Right ventricle myocardium inferior (tissue), 1 donor: ENCODE data around the gene DHX38. TPM values are rescaled to one million over a fixed set of nuclear protein-coding genes. Genes with fewer than 3 reads are reported as not detected.
"Not testable (repeated sequence)": the region's sequence is repeated elsewhere in the genome, so short reads cannot be mapped to it uniquely, and the experiment has no call there.

Source experiments
- ATAC-seq: fragments of 200-7000 bp; cut with Tn5 transposase; one replicate; pipeline ENCODE4 v1.9.1; 2020; ENCODE audit warnings: mild to moderate bottlenecking, moderate library complexity
- DNase-seq: peaks from one replicate; pipeline ENCODE4 v3.0.0; 2021; ENCODE audit errors: missing footprints
- intact Hi-C: fragments of 100-400 bp; cut with DNase I; formaldehyde crosslinking; loops from one replicate; pipeline ENCODE4 v1.11.0; 2022
- long read RNA-seq: library from polyadenylated mRNA; unstranded; transcript quantifications from one replicate; pipeline ENCODE4 v2.0.0, GENCODE V29; 2021
- total RNA-seq: library from RNA; stranded (reverse); fragmentation: NEBNext Ultra II Directional; extraction: Animal tissue kit (Norgen Biotek cat#: 25700); gene quantifications from one replicate; pipeline ENCODE4 v1.2.1, GENCODE V29; 2021
- donor health status: DM: no; HTN: yes; CAD: no; lungs with severe emphysema.

The DHX38 gene
- 40.8 TPM for total RNA-seq
- long read RNA-seq, full-length matches to known transcripts: 14 of 35 reads
- long read RNA-seq, partial matches to known transcripts: 15 of 35 reads
- long read RNA-seq, other reads (novel, unspliced or antisense): 6 of 35 reads

- DNase-seq: peak; percentile 96
- peak; percentile 99 for ATAC-seq
- intact Hi-C loops: loop anchor here (1.0 to 10.0 kb wide), 2 partner anchors 20 to 159 kb away; no protein-coding TSS in a partner anchor
Measured at GRCh38 chr16:72093448-72094265, at the start of gene DHX38, which contains the start of gene TXNL4B. TSS of gene DHX38 (plus strand) at chr16:72093847. CDS start at chr16:72096158, 2,311 bp downstream. TSS of gene TXNL4B (minus strand) at chr16:72093620. CDS start at chr16:72090749, 2,871 bp downstream.

- DNase-seq: no peak
- intact Hi-C loops: no loop called here
- ATAC-seq: no peak
Measured at GRCh38 chr16:72044296-72044695, 49.4 kb upstream of the DHX38 start.

GRCh38 chr16:72044825-72045359, 48.8 kb upstream of the DHX38 start:
- ATAC-seq: no peak
- intact Hi-C loops: no loop called here
- no peak for DNase-seq

- no peak for DNase-seq
- intact Hi-C loops: no loop called here
- no peak for ATAC-seq
Measured at GRCh38 chr16:72049110-72049509, 44.5 kb upstream of the DHX38 start.

GRCh38 chr16:72050769-72051464, 42.7 kb upstream of the DHX38 start:
- intact Hi-C loops: no loop called here
- DNase-seq: no peak
- ATAC-seq: peak; percentile 67

GRCh38 chr16:72051818-72052217, 41.8 kb upstream of the DHX38 start:
- ATAC-seq (peak; percentile 64), DNase-seq (no peak)
- intact Hi-C loops: no loop called here

- intact Hi-C loops, ATAC-seq, DNase-seq: not testable (repeated sequence)
Measured at GRCh38 chr16:72054254-72054847, 39.3 kb upstream of the DHX38 start, which contains the start of gene HP. TSS of gene HP (plus strand) at chr16:72054505. CDS start at chr16:72054653, 148 bp downstream.

- DNase-seq: no peak
- intact Hi-C loops: no loop called here
- no peak for ATAC-seq
Measured at GRCh38 chr16:72055911-72056310, 37.7 kb upstream of the DHX38 start.

- peak; percentile 78 for ATAC-seq
- DNase-seq, intact Hi-C loops: not testable (repeated sequence)
Measured at GRCh38 chr16:72057313-72057712, 36.3 kb upstream of the DHX38 start.

- ATAC-seq, intact Hi-C loops, DNase-seq: not testable (repeated sequence)
Measured at GRCh38 chr16:72059060-72059459, 34.6 kb upstream of the DHX38 start.

GRCh38 chr16:72060405-72060804, 33.2 kb upstream of the DHX38 start:
- ATAC-seq: no peak
- no peak for DNase-seq
- intact Hi-C loops: no loop called here

- intact Hi-C loops: no loop called here
- DNase-seq (no peak), ATAC-seq (no peak)
Measured at GRCh38 chr16:72061564-72061963, 32.1 kb upstream of the DHX38 start.

- intact Hi-C loops: no loop called here
- DNase-seq: no peak
- ATAC-seq: no peak
Measured at GRCh38 chr16:72064361-72064894, 29.2 kb upstream of the DHX38 start.

- intact Hi-C loops: loop anchor here (1.0 kb wide), 1 partner anchor 33 kb away; no protein-coding TSS in a partner anchor
- ATAC-seq (peak; percentile 59), DNase-seq (no peak)
Measured at GRCh38 chr16:72066747-72067146, 26.9 kb upstream of the DHX38 start.

GRCh38 chr16:72068930-72069329, 24.7 kb upstream of the DHX38 start:
- intact Hi-C loops: no loop called here
- DNase-seq (no peak), ATAC-seq (no peak)

GRCh38 chr16:72072514-72073342, 20.9 kb upstream of the DHX38 start:
- ATAC-seq (peak; percentile 80), DNase-seq (no peak)
- intact Hi-C loops: loop anchor here (1.0 kb wide), 1 partner anchor 21 kb away; the partner anchor contains the start of genes DHX38 and TXNL4B

- ATAC-seq (peak; percentile 95), DNase-seq (no peak)
- intact Hi-C loops: loop anchor here (1.0 kb wide), 1 partner anchor 20 kb away; the partner anchor contains the start of genes DHX38 and TXNL4B
Measured at GRCh38 chr16:72073560-72074230, 20.0 kb upstream of the DHX38 start.
